ENCODE results near the gene IFITM1. TPM values are rescaled to one million over a fixed set of nuclear protein-coding genes. Genes with fewer than 3 reads are reported as not detected.

The IFITM1 gene
- polyA plus RNA-seq, 1 donor from 2014 or later = 0.35 TPM

- no peaks in the 10 kb centered on the region for H3K79me2 ChIP-seq (replicated peaks; ENCODE audit: insufficient read depth, low read length)
- no peaks in the 10 kb centered on the region for H3K9me3 ChIP-seq (ENCODE audit: low read length)
- H3K27me3 ChIP-seq (ENCODE audit: insufficient read depth, low read depth, low read length) = peaks cover 17% of the 10 kb centered on the region
- no peaks in the 10 kb centered on the region for H3K36me3 ChIP-seq (ENCODE audit: insufficient read depth, low read length)
- H3K9ac ChIP-seq (ENCODE audit: low read length) = no peak overlapping the region
- no peak overlapping the region for H3K27ac ChIP-seq (ENCODE audit: low read length)
- no peak for TF ChIP-seq MXI1 (conservative IDR thresholded peaks at IDR 0.05; ENCODE audit: poor library complexity, severe bottlenecking)
- no peak for TF ChIP-seq CTCF (IDR thresholded peaks at IDR 0.05; ENCODE audit: poor library complexity, severe bottlenecking)
- TF ChIP-seq SMC3 (conservative IDR thresholded peaks at IDR 0.05; ENCODE audit: poor library complexity) = no peak
- no peak for TF ChIP-seq EZH2 (IDR thresholded peaks at IDR 0.05; ENCODE audit: borderline replicate concordance, insufficient read depth, low read length, poor library complexity, severe bottlenecking)
- no peak overlapping the region for H3K4me2 ChIP-seq (ENCODE audit: low read length)
- no peaks in the 10 kb centered on the region for H3K9me2 ChIP-seq (ENCODE audit: insufficient read depth, low read length)
- H2AFZ ChIP-seq (ENCODE audit: low read depth, low read length) = no peak overlapping the region
- H3F3A ChIP-seq (ENCODE audit: insufficient read depth, low read length, poor library complexity, severe bottlenecking) = no peaks in the 10 kb centered on the region
- no peaks in the 10 kb centered on the region for H4K20me1 ChIP-seq (ENCODE audit: insufficient read depth)
- no peak overlapping the region for H3K4me3 ChIP-seq (ENCODE audit: low read length)
Observed at GRCh38 chr11:283405-284104, 30.3 kb upstream of the IFITM1 start.

- H3K4me2 ChIP-seq (ENCODE audit: low read length) = no peak overlapping the region
- H3K79me2 ChIP-seq (replicated peaks; ENCODE audit: insufficient read depth, low read length) = no peaks in the 10 kb centered on the region
- H3K4me3 ChIP-seq (ENCODE audit: low read length) = no peak overlapping the region
- H3K9me3 ChIP-seq (ENCODE audit: low read length) = no peaks in the 10 kb centered on the region
- no peak overlapping the region for H3K27ac ChIP-seq (ENCODE audit: low read length)
- H3K36me3 ChIP-seq (ENCODE audit: insufficient read depth, low read length) = no peaks in the 10 kb centered on the region
- H3K9me2 ChIP-seq (ENCODE audit: insufficient read depth, low read length) = no peaks in the 10 kb centered on the region
- H3F3A ChIP-seq (ENCODE audit: insufficient read depth, low read length, poor library complexity, severe bottlenecking) = no peaks in the 10 kb centered on the region
- peaks cover 19% of the 10 kb centered on the region for H3K27me3 ChIP-seq (ENCODE audit: insufficient read depth, low read depth, low read length)
- H2AFZ ChIP-seq (ENCODE audit: low read depth, low read length) = no peak overlapping the region
- TF ChIP-seq POLR2AphosphoS5 (IDR thresholded peaks at IDR 0.05) = no peak
- no peak for TF ChIP-seq REST (IDR thresholded peaks at IDR 0.05; ENCODE audit: borderline replicate concordance)
- no peak for TF ChIP-seq SMC3 (conservative IDR thresholded peaks at IDR 0.05; ENCODE audit: poor library complexity)
- no peak for TF ChIP-seq EZH2 (IDR thresholded peaks at IDR 0.05; ENCODE audit: borderline replicate concordance, insufficient read depth, low read length, poor library complexity, severe bottlenecking)
- no peaks in the 10 kb centered on the region for H4K20me1 ChIP-seq (ENCODE audit: insufficient read depth)
- H3K9ac ChIP-seq (ENCODE audit: low read length) = no peak overlapping the region
Observed at GRCh38 chr11:284105-285020, 29.5 kb upstream of the IFITM1 start.

All from neural cell (in vitro differentiated cells).